Measurements from ENCODE around the gene ADO.
"Not testable (repeated sequence)": the region's sequence is repeated elsewhere in the genome, so short reads cannot be mapped to it uniquely, and the experiment has no call there.

Gene ADO

GRCh38 chr10:62772186-62772974 is 32.1 kb upstream of the ADO start:
- no peak for TF ChIP-seq CTCF (IDR thresholded peaks at IDR 0.05; ENCODE audit: low read depth, low read length, missing control alignments)

GRCh38 chr10:62778125-62778524 is 26.4 kb upstream of the ADO start:
- in situ Hi-C loops (cut with HindIII; ENCODE audit: low pct_ligation_motif_present, low sequenced_read_pairs) = no loop called here
- no peak for DNase-seq
- no peak overlapping the region for H3K27ac ChIP-seq
- no peak overlapping the region for H3K4me3 ChIP-seq (ENCODE audit: low read depth, low read length)
- no peaks in the 10 kb centered on the region for H3K36me3 ChIP-seq (replicated peaks)
- no peaks in the 10 kb centered on the region for H3K27me3 ChIP-seq (replicated peaks)
- TF ChIP-seq CTCF (IDR thresholded peaks at IDR 0.05; ENCODE audit: low read depth, low read length, missing control alignments) = no peak

More at GRCh38 chr10:62772186-62772974, 32.1 kb upstream of the ADO start:
- H3K27ac ChIP-seq = no peak overlapping the region
- DNase-seq = no peak
- H3K36me3 ChIP-seq (replicated peaks) = no peaks in the 10 kb centered on the region
- no peak overlapping the region for H3K4me3 ChIP-seq (ENCODE audit: low read depth, low read length)
- no peaks in the 10 kb centered on the region for H3K27me3 ChIP-seq (replicated peaks)
- in situ Hi-C loops (cut with HindIII; ENCODE audit: low pct_ligation_motif_present, low sequenced_read_pairs) = no loop called here

GRCh38 chr10:62779487-62780248 is 24.9 kb upstream of the ADO start:
- H3K27me3 ChIP-seq (replicated peaks) = no peaks in the 10 kb centered on the region
- no peaks in the 10 kb centered on the region for H3K36me3 ChIP-seq (replicated peaks)
- in situ Hi-C loops (cut with HindIII; ENCODE audit: low pct_ligation_motif_present, low sequenced_read_pairs) = no loop called here
- TF ChIP-seq CTCF (IDR thresholded peaks at IDR 0.05; ENCODE audit: low read depth, low read length, missing control alignments) = no peak
- no peak overlapping the region for H3K27ac ChIP-seq
- DNase-seq = peak; percentile 16
- H3K4me3 ChIP-seq (ENCODE audit: low read depth, low read length) = no peak overlapping the region

GRCh38 chr10:62784537-62784936 is 20.0 kb upstream of the ADO start:
- H3K27me3 ChIP-seq (replicated peaks); DNase-seq; H3K4me3 ChIP-seq (ENCODE audit: low read depth, low read length); in situ Hi-C loops (cut with HindIII; ENCODE audit: low pct_ligation_motif_present, low sequenced_read_pairs); H3K27ac ChIP-seq; H3K36me3 ChIP-seq (replicated peaks): not testable (repeated sequence)

GRCh38 chr10:62788285-62788684 is 16.2 kb upstream of the ADO start:
- H3K4me3 ChIP-seq (ENCODE audit: low read depth, low read length) = not testable (repeated sequence)

GRCh38 chr10:62788861-62789467 is 15.6 kb upstream of the ADO start:
- Histone ChIP-seq H3K36me3 (replicated peaks) (no peaks in the 10 kb centered on the region), H3K4me3 (ENCODE audit: low read depth, low read length) (no peak overlapping the region), H3K27me3 (replicated peaks) (no peaks in the 10 kb centered on the region), H3K27ac (no peak overlapping the region)
- TF ChIP-seq CTCF (IDR thresholded peaks at IDR 0.05; ENCODE audit: low read depth, low read length, missing control alignments) = no peak
- no peak for DNase-seq
- in situ Hi-C loops (cut with HindIII; ENCODE audit: low pct_ligation_motif_present, low sequenced_read_pairs) = no loop called here

More at GRCh38 chr10:62788285-62788684, 16.2 kb upstream of the ADO start:
- in situ Hi-C loops (cut with HindIII; ENCODE audit: low pct_ligation_motif_present, low sequenced_read_pairs); H3K27me3 ChIP-seq (replicated peaks); H3K36me3 ChIP-seq (replicated peaks); H3K27ac ChIP-seq; DNase-seq: not testable (repeated sequence)
